NT2/D1 (cell line): ENCODE measurements around the gene FAM53B.

Experiments
- DNase-seq: peaks from one replicate; pipeline ENCODE4 v3.0.0-alpha.2; 2011; ENCODE audit warnings: low read depth, low spot score
- H3K27me3 ChIP-seq: 2 replicates; pipeline ENCODE4 v1.6.0; 2011; ENCODE audit warnings: mild to moderate bottlenecking; ENCODE audit not compliant: insufficient read length, insufficient read depth
- H3K36me3 ChIP-seq: 2 replicates; pipeline ENCODE4 v1.6.1; 2011; ENCODE audit warnings: mild to moderate bottlenecking, low read length, mixed read lengths; ENCODE audit not compliant: insufficient read depth, insufficient read length
- H3K4me1 ChIP-seq: 2 replicates; pipeline ENCODE4 v1.5.1; 2011; ENCODE audit not compliant: insufficient read depth, insufficient read length
- H3K4me3 ChIP-seq: 2 replicates; pipeline ENCODE4 v1.5.1; 2011; ENCODE audit warnings: low read depth; ENCODE audit not compliant: insufficient read length
- H3K9ac ChIP-seq: 2 replicates; pipeline ENCODE4 v1.6.0; 2011; ENCODE audit warnings: low read depth; ENCODE audit not compliant: insufficient read length
- H3K9me3 ChIP-seq: 2 replicates; pipeline ENCODE4 v1.5.1; 2011; ENCODE audit warnings: mild to moderate bottlenecking, low read length; ENCODE audit not compliant: insufficient read depth
- SUZ12 ChIP-seq: IDR thresholded peaks from 2 replicates; pipeline ENCODE4 v1.6.1; 2011; ENCODE audit not compliant: insufficient read length, insufficient read depth; ENCODE audit errors: extremely low read depth
- YY1 ChIP-seq: IDR thresholded peaks from 2 replicates; pipeline ENCODE4 v1.6.1; 2011; ENCODE audit not compliant: insufficient read length, insufficient read depth
- ZNF274 ChIP-seq: IDR thresholded peaks from 2 replicates; pipeline ENCODE4 v1.6.1; 2011; ENCODE audit warnings: mild to moderate bottlenecking, low read depth, low read length

Gene FAM53B

GRCh38 chr10:124622866-124623536 is 121.2 kb downstream of the FAM53B start:
- Histone ChIP-seq H3K4me3 (no peak overlapping the region), H3K9ac (no peak overlapping the region), H3K36me3 (peaks cover 6% of the 10 kb centered on the region), H3K27me3 (no peaks in the 10 kb centered on the region), H3K4me1 (peaks cover 25% of the 10 kb centered on the region), H3K9me3 (no peaks in the 10 kb centered on the region)
- TF ChIP-seq SUZ12 (no peak), YY1 (no peak), ZNF274 (no peak)
- no peak for DNase-seq

- H3K9me3 ChIP-seq: no peaks in the 10 kb centered on the region
- peaks cover 17% of the 10 kb centered on the region for H3K4me1 ChIP-seq
- H3K4me3 ChIP-seq: no peak overlapping the region
- no peak overlapping the region for H3K9ac ChIP-seq
- no peaks in the 10 kb centered on the region for H3K27me3 ChIP-seq
- H3K36me3 ChIP-seq: peaks cover 8% of the 10 kb centered on the region
- DNase-seq: no peak
- TF ChIP-seq ZNF274: no peak
- TF ChIP-seq YY1: no peak
- no peak for TF ChIP-seq SUZ12
Observed at GRCh38 chr10:124622158-124622557, 122.0 kb downstream of the FAM53B start.

GRCh38 chr10:124621637-124622036 is 122.5 kb downstream of the FAM53B start:
- Histone ChIP-seq H3K9me3 (no peaks in the 10 kb centered on the region), H3K9ac (no peak overlapping the region), H3K36me3 (peaks cover 10% of the 10 kb centered on the region), H3K27me3 (no peaks in the 10 kb centered on the region), H3K4me3 (no peak overlapping the region), H3K4me1 (peaks cover 13% of the 10 kb centered on the region)
- DNase-seq: no peak
- no peak for TF ChIP-seq YY1
- no peak for TF ChIP-seq ZNF274
- TF ChIP-seq SUZ12: no peak

- H3K36me3 ChIP-seq: peaks cover 10% of the 10 kb centered on the region
- H3K9me3 ChIP-seq: no peaks in the 10 kb centered on the region
- DNase-seq: no peak
- H3K4me3 ChIP-seq: no peak overlapping the region
- TF ChIP-seq YY1 (no peak), SUZ12 (no peak), ZNF274 (no peak)
- H3K27me3 ChIP-seq: no peaks in the 10 kb centered on the region
- peaks cover 11% of the 10 kb centered on the region for H3K4me1 ChIP-seq
- H3K9ac ChIP-seq: no peak overlapping the region
Observed at GRCh38 chr10:124619802-124620490, 124.2 kb downstream of the FAM53B start.

GRCh38 chr10:124619195-124619594 is 125.0 kb downstream of the FAM53B start:
- Histone ChIP-seq H3K9ac (no peak overlapping the region), H3K36me3 (peaks cover 10% of the 10 kb centered on the region), H3K9me3 (no peaks in the 10 kb centered on the region), H3K4me1 (peaks cover 11% of the 10 kb centered on the region), H3K27me3 (no peaks in the 10 kb centered on the region), H3K4me3 (no peak overlapping the region)
- TF ChIP-seq SUZ12: no peak
- TF ChIP-seq YY1: no peak
- TF ChIP-seq ZNF274: no peak
- no peak for DNase-seq

- no peak for DNase-seq
- H3K9me3 ChIP-seq: no peaks in the 10 kb centered on the region
- H3K4me3 ChIP-seq: no peak overlapping the region
- no peak overlapping the region for H3K9ac ChIP-seq
- no peaks in the 10 kb centered on the region for H3K27me3 ChIP-seq
- peaks cover 13% of the 10 kb centered on the region for H3K4me1 ChIP-seq
- no peak for TF ChIP-seq SUZ12
- no peak for TF ChIP-seq ZNF274
- TF ChIP-seq YY1: no peak
- peaks cover 10% of the 10 kb centered on the region for H3K36me3 ChIP-seq
Observed at GRCh38 chr10:124618470-124619073, 125.6 kb downstream of the FAM53B start.

- peaks cover 13% of the 10 kb centered on the region for H3K4me1 ChIP-seq
- no peak for DNase-seq
- no peak overlapping the region for H3K4me3 ChIP-seq
- no peak overlapping the region for H3K9ac ChIP-seq
- no peaks in the 10 kb centered on the region for H3K9me3 ChIP-seq
- H3K36me3 ChIP-seq: peaks cover 5% of the 10 kb centered on the region
- TF ChIP-seq SUZ12 (no peak), YY1 (no peak), ZNF274 (no peak)
- no peaks in the 10 kb centered on the region for H3K27me3 ChIP-seq
Observed at GRCh38 chr10:124616836-124617130, 127.4 kb downstream of the FAM53B start.
